ENCODE data around the gene IDH3A.

Gene IDH3A

GRCh38 chr15:78120523-78120922, 28.6 kb upstream of the IDH3A start:
- Histone ChIP-seq H3K36me3 (no peaks in the 10 kb centered on the region), H3K4me1 (no peaks in the 10 kb centered on the region; the same call in 1 of the 2 replicates), H3K27me3 (no peaks in the 10 kb centered on the region; the same call in 1 of the 2 replicates), H3K9me3 (no peaks in the 10 kb centered on the region), H3K4me3 (ENCODE audit: low read depth, low read length) (no peak overlapping the region)
- no peak for DNase-seq
- TF ChIP-seq CTCF (IDR thresholded peaks at IDR 0.05; ENCODE audit: low read depth, low read length), result no peak

DNA sequence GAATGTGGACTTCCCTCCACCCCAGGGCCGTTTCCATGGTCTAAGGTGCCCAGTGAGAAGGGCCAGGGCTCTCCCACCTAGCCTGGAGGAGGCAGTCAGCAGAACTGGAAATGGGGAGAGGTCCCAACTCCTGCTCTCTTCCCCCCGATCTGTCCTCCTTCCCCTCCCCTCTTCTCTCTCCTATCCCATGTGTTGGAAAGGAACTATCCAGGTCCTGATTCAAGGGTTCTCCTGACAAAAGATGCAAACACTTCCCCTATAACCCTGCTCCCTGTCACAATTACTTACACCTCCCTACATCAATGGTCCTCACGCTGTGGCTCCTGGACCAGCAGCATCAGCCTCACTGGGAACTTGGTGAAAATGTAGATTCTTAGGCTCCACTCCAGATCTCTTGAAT, 23.9 kb upstream of the IDH3A start:
- Histone ChIP-seq H3K27me3 (no peaks in the 10 kb centered on the region), H3K36me3 (no peaks in the 10 kb centered on the region), H3K9me3 (no peaks in the 10 kb centered on the region), H3K4me3 (ENCODE audit: low read depth, low read length) (no peak overlapping the region), H3K4me1 (no peaks in the 10 kb centered on the region; the same call in 1 of the 2 replicates)
- TF ChIP-seq CTCF (IDR thresholded peaks at IDR 0.05; ENCODE audit: low read depth, low read length), result no peak
- no peak for DNase-seq

DNA sequence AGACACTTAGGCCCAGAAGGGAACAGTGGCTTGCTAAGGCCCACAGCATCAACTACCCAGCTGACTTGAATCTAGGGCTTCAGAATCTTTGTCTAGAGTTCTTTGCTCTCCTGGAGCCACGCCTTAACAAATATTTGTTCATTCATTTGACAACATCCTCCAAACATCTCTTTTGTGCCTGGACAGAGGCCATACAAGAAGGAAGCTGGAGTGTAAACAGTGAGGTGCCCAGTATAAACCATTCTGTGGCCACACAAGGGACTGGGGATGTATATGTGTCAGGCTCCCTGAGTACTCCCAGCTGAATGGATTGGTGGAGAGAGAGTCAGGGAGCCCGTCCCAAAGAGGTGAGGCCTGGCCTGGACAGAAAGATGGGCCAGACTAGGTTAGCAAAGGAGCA, 21.3 kb upstream of the IDH3A start:
- H3K4me1 ChIP-seq, result no peaks in the 10 kb centered on the region
- TF ChIP-seq CTCF (IDR thresholded peaks at IDR 0.05; ENCODE audit: low read depth, low read length), result no peak
- H3K27me3 ChIP-seq, result no peaks in the 10 kb centered on the region
- no peak overlapping the region for H3K4me3 ChIP-seq (ENCODE audit: low read depth, low read length)
- H3K36me3 ChIP-seq, result no peaks in the 10 kb centered on the region
- H3K9me3 ChIP-seq, result no peaks in the 10 kb centered on the region
- DNase-seq, result no peak

DNA sequence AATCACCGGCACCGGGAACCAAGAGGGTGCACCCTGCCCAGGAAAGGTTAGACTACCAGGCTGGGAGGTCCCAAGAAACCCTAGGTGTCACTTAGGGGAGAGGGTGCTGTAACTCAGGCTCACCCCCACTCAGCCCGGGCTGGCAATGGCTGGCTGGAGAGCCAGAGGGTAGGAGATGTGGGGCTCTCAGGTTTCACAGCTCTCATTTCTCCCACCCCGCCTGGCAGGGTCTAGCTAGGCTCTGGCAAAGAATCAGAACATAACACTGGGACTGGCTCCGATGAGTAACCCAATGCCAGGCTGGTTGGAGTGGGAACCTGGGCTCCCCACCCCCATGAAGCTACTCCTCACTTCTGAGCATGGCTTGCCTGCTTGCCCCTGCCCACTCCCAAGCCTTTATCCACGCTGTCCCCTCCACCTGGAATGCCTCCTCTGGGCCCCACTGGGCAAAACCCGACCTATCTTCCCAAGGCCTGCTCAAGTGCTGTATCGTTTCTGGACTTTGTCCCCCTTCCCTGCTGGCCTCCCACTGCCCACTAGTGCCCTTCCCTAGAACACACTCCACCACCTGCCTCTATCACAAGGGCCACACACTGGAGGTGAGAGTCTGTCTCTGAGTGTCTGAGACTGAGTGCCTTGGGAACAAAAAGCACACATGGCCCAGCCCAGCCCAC, 19.9 kb upstream of the IDH3A start:
- no peaks in the 10 kb centered on the region for H3K4me1 ChIP-seq
- no peak overlapping the region for H3K4me3 ChIP-seq (ENCODE audit: low read depth, low read length)
- no peaks in the 10 kb centered on the region for H3K27me3 ChIP-seq
- H3K36me3 ChIP-seq, result no peaks in the 10 kb centered on the region
- TF ChIP-seq CTCF (IDR thresholded peaks at IDR 0.05; ENCODE audit: low read depth, low read length), result no peak
- H3K9me3 ChIP-seq, result no peaks in the 10 kb centered on the region
- DNase-seq, result no peak

DNA sequence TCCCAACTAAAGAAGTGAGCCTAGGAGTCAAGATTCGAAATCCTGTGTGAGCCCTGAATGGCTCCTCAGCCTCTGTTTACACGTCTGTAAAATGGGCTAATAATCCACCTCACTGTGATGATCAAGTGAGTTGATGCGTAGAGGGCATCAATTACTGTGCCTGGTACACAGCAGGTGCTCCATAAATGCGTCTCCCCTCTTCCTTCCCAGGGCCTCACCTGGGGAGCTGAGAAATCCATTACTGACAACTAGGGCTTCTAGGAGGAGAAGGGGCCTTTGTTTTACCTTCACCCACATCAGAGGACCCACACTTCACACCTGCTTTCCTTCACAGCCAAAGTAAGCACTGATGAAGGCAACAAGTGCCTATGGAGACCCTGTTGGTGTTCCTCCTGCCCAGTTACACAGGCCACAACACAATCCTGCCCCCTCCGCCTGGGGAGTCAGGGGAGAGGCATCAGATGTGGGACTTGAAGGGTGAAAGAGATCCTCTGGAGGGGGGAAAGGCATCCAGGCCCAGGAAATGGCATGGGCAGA, 19.3 kb upstream of the IDH3A start:
- no peaks in the 10 kb centered on the region for H3K4me1 ChIP-seq
- no peak overlapping the region for H3K4me3 ChIP-seq (ENCODE audit: low read depth, low read length)
- no peaks in the 10 kb centered on the region for H3K36me3 ChIP-seq
- no peak for TF ChIP-seq CTCF (IDR thresholded peaks at IDR 0.05; ENCODE audit: low read depth, low read length)
- no peaks in the 10 kb centered on the region for H3K27me3 ChIP-seq
- H3K9me3 ChIP-seq, result no peaks in the 10 kb centered on the region
- DNase-seq, result no peak

DNA sequence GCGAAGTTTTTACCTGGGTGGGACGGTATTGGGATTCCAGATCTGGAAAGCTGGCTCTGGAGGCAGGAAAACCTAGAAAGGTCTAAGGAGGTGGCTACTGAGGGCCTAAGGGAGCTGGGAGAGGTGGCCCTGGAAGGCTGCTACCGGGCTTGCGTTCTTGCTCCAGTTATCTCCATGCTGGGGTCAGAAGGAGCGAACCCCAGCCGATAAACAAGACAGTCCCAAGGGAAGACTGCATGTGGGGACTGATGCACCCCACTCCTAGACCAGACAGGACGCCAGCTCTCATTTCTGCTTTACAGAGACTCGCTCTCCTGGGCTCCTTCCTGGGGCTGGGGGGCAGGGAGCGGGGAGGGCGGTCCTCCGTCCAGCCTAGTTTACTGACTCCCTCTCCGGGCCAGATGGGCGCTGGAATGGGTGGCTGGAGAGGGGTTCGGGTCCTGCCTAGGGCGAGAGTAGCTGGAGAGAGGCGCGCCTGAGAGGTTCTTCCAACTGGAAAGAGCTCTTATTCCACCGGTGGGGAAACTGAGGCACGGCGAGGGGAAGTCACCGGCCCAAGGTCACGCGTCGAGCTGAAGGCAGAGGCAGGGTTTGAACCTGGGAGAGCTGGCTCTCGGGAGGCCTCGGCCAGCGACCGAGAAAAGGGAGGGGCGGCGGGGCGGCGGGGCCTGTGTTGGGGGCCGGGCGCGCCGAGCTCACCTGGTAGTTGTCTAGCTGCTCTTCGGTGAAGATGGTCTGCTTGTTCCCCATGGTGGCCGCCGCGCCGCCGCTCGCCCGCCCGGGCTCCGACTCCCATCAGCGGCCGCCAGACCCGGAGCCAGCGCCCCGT, 18.5 kb upstream of the IDH3A start:
- DNase-seq, result no peak
- Histone ChIP-seq H3K4me1 (no peaks in the 10 kb centered on the region), H3K4me3 (ENCODE audit: low read depth, low read length) (peak overlapping the region; percentile 12), H3K36me3 (no peaks in the 10 kb centered on the region), H3K27me3 (no peaks in the 10 kb centered on the region), H3K9me3 (no peaks in the 10 kb centered on the region)
- TF ChIP-seq CTCF (IDR thresholded peaks at IDR 0.05; ENCODE audit: low read depth, low read length), result no peak
